HG03432 (cell line): ENCODE measurements around the gene WDR90.

Experiments
- ATAC-seq: cut with Tn5 transposase; IDR thresholded peaks from one replicate; pipeline ENCODE4 v1.9.1; 2021; ENCODE audit warnings: mild to moderate bottlenecking, moderate library complexity; ENCODE audit not compliant: unreplicated experiment

WDR90 gene

DNA sequence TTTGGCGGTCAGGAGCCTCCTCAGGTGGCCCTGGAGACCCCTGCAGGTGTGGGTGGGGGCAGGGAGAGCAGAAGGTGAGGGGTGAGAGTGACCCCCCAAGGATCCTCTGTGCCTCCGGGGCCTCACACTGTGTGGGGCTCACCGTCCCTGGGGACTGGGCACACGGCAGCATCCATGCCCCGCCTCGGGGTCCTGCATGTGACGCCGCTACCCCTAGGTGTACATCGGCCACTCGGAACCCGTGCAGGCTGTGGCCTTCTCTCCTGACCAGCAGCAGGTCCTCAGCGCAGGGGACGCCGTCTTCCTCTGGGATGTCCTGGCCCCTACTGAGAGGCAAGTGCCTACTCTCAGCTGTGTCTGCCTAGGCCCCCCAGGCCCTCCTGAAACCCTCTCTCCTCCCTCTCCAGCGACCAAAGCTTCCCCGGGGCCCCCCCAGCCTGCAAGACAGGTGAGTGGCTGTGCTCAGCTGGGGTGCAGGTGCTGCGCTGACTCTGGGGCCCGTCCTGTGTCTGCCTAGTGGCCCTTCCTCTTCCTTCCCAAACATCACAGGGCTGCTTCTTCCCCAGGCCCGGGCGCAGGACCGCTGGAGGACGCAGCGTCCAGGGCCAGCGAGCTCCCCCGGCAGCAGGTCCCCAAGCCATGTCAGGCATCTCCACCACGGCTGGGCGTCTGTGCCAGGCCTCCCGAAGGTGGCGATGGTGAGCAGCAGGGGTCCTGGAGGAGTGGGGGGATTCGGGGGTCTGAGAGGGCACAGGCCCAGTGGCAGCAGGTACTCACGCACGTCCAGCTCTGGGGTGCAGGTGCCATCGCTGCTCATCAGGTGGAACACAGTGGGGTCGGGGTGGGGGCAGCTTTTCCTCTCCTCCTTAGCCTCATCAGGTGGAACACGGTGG, 9.8 kb downstream of the WDR90 start:
- ATAC-seq: no peak

DNA sequence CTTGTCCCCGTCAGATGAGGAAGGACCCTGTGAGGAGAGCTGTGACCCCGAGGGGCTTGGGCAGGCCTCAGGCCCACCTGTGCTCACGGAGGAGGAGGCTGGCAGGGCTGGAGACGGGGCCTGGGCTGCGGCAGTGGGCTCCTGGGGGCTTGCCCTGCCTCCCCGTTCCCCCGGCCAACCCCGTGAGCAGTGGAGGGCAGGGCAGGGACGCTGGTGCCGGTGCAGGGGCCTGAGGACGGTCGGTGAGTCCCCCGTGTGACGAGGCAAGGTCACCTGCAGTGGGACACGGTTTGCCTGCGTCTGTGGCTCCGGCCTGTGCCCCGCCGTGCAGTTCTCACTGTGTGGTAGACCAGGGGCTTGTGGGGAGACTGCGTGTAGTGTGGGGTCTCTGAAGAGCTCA, 10.5 kb downstream of the WDR90 start:
- ATAC-seq: no peak

DNA sequence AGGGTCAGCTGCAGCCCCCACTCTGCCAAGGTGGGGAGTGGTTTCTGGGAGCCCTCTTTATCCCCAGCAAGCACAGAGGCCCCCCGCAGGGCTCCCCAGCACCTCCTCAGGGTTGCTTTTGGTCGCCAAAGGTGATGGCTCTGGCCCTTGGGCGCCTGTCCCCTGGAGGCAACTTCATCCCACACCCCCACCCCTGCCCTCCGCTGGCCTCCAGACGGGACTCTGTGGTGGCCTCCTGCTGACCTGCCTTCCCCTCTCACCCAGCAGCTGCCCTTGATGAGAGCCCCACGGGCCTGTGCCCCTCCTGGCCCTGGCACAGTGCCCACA, 10.9 kb downstream of the WDR90 start:
- no peak for ATAC-seq

DNA sequence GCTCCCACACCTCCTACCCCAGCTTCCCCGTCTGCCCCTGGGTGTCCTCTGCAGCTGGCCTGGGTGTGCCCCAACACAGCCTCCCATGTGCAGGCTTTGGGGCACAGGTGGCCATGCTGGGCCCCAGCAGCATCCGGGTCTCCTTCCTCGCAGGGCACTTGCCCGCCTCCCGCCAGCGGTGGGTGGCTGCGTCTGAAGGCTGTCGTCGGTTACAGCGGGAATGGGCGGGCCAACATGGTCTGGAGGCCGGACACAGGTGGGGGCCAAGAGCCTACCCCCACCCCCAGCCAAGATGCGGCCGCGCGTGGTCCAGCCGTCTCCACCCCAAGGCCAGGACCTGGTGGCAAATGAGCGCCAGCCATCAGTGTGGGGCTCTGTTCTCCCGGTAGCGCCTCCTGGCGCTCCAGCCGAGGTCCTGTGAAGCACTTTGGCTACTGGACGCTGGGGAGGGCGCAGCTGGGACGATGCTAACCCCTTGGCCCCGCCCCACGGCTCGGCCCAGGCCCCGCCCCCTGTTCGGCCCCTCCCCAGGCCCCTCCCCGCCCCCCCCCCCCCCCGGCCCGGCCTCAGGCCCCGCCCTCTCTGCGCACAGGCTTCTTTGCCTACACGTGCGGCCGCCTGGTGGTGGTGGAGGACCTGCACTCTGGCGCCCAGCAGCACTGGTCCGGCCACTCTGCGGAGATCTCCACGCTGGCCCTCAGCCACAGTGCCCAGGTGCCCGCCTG, 11.5 kb downstream of the WDR90 start:
- ATAC-seq: peak; percentile 47

DNA sequence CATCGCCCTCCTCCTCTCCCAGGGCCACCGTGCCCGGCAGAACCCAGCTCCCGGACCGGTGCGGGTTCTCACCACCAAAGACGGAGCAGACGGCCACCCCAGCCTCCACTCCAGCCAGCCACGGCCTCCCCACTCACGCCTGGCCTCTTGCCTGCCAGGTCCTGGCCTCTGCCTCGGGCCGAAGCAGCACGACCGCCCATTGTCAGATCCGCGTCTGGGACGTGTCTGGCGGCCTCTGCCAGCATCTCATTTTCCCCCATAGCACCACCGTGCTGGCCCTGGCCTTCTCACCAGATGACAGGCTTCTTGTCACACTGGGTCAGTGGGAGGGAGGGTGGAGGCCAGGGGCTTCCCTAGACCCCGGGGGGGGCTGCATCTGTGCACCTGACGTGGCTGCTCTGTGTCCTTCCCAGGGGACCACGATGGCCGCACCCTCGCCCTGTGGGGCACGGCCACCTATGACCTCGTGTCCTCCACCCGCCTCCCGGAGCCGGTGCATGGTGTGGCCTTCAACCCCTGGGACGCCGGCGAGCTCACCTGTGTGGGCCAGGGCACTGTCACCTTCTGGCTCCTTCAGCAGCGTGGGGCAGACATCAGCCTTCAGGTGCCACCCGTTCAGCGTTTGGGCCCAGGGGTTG, 12.1 kb downstream of the WDR90 start:
- ATAC-seq: no peak

DNA sequence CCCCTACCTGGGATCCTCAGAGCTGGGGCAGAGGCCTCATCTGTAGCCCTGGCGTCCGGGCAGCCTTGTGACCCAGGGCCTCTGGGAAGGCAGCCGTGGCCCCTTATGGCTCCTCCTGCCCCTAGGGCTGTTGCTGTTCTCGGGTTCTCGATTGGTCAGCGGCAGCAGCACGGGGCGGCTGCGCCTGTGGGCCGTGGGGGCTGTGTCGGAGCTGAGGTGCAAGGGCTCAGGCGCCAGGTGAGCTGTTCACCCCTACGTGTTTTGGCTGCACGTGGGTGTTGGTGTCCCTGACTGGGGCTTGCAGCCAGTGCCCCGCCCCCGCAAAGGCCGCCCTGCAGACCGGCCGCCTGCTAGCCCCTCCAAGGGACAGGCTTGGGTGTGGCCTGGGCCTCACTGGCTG, 12.9 kb downstream of the WDR90 start:
- no peak for ATAC-seq

DNA sequence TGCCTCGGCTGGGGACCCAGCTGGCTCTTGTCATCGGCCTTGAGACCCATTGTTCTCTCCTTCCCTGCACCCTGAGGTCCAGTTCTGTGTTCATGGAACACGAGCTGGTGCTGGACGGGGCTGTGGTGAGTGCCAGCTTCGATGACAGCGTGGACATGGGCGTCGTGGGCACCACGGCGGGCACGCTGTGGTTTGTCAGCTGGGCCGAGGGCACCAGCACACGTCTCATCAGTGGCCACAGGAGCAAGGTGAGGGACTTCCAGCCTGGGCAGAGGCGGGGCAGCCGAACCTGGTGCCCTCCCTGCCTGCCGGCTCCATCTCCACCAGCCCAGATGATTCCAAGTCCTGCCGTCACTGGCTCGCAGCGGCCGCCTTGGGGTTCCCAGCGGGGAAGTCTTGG, 13.4 kb downstream of the WDR90 start:
- ATAC-seq: no peak

DNA sequence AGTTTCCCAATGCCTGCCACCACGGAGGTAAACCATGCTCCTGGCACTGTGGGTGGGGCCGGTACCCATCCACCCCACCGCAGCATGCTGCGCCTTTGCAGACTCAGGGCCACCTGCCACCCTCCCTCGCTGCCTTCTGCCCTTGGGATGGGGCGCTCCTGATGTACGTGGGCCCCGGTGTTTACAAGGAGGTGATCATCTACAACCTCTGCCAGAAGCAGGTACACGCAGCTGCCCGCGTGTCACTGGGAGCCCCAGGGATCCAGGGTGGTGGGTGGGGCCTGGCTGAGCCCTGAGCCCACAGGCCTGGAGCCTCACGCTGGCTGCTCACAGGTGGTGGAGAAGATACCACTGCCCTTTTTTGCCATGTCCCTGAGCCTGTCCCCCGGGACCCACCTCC, 17.4 kb downstream of the WDR90 start:
- ATAC-seq: no peak

DNA sequence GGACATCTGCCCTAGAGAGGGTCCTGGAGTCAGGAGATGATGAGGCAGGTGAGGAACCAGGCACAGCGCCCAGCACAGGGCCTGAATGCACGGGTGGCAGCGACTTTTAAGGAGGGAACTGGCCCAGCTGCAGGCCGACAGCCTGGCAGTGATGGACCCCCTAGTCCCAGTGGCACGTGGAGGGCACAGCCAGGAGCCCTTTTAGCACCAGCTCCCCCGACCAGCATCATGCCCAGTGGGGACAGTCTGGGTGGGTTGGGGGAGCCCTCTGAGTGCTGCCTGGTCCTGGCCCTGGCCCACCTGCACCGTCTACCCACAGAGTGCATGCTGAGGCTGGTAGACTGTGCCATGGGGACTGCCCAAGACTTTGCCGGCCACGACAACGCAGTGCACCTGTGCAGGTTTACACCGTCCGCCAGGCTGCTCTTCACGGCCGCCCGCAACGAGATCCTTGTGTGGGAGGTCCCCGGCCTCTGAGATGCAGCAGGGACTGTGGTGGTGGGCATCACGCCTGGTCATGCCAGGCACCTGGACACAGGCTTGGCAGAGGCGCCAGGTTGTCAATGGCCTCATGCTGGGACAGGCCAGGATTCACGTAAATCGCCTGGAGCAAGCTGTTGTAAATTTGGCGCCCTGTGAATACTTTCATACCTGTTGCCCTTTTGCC, 18.1 kb downstream of the WDR90 start:
- ATAC-seq: no peak

DNA sequence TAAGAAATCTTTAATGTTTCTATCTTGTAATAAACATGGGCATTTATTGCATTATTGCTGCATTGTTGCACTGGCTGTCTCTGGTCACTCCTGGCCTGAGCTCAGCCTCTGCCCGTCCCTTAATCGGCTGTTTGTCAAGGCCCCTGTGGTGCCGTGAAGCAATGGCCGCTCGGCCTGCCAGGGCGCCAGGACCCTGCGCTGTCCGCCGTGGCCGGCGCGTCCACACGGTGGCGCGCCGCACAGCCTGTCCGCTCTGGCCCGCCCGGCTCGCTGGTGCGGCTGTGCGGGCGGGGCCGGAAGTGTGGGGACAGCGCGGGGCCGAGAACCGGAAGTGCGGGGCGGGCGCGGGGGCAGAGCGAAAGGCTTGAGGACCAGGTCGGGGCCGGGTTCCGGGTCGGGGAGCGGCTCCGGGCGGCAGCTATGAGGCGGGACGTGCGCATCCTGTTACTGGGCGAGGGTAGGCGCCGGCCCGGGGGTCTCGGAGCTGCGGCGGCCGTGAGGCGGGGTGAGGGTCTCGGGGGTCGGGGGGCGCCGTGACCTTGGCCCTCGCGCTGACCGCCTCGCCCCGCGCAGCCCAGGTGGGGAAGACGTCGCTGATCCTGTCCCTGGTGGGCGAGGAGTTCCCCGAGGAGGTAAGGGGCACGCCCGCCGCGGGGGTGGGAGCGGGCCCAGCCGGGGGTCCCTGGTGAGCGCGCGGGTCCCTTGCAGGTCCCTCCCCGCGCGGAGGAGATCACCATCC, 18.8 kb downstream of the WDR90 start, which contains the start of gene RHOT2:
TSS of gene RHOT2 (plus strand) at position 353 of the 739 bp plus-strand sequence. CDS start at position 421, 68 bp downstream.
- ATAC-seq: peak; percentile 83

DNA sequence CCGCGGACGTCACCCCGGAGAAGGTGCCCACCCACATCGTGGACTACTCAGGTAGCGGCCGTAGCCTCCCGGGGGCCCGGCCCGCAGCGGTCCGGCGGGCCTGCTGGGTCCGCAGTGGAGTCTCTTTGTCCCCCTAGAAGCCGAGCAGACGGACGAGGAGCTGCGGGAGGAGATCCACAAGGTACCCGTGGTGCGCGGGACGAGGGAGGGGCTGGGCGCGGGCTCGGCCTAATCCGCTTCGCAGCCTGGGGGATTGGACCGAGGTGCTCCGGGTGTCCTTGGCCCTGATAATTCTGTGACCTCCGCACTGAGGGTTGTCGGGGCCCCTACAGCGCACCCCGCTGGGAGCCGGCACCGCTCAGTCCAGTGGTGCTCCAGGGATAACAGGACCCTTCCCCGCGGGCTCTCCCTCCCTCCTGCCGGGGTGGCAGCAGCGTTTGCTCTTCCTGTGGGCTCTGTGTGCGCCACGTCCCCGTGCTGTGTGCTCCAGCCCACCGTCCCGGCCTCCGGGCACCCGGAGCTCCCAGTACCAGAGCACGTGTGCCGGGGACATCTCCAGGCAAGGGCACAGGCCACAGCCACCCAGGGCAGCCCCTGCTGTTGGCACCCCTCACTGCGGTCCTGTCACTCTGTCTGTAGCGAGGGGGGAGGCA, 19.5 kb downstream of the WDR90 start:
- ATAC-seq: no peak

DNA sequence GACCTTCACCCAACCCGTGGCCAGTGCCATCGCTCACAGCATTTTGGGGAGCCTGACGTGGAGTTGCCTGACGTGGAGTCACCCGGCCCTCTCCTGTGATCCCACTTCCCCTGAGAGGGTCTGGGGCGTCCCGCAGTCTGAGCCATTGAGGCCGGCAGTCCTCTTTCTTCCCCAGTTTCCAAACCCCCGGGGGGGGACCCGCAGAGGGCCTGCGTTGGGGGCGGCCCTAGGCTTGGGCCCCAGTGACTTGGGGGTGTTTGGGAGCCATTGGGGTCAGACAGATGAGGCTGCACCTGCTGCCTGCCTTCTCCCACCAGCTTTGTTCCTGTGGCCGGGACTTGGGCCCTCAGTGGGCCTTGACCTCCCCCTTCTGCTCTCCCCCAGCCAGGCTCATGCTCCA, 20.5 kb downstream of the WDR90 start:
- ATAC-seq: no peak

DNA sequence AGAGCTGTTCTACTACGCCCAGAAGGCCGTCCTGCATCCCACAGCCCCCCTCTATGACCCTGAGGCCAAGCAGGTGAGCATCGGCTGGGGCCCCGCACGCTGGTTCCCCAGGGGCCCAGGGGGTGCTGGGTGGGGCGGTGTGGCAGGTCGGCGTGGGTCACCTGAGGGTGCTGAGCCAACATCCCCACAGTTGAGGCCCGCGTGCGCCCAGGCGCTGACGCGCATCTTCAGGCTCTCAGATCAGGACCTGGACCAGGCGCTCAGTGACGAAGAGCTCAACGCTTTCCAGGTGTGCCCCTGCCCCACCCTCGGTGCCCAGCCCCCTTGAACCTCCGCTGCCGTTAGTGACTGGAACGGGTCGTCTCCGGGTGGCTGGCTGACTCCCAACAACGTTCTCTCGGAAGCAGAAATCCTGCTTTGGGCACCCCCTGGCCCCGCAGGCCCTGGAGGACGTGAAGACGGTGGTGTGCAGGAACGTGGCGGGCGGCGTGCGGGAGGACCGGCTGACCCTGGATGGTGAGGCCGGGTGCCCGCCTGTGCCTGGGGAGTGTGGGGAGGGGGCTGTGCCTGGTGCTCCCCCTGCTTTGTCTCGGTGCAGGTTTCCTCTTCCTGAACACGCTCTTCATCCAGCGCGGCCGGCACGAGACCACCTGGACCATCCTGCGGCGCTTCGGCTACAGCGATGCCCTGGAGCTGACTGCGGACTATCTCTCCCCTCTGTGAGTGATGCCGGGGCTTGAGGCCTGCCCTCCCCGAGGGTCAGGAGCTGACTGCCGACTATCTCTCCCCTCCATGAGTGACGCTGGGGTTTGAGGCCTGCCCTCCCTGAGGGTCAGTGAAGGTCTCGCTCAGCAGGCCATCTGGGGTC, 21.6 kb downstream of the WDR90 start:
- no peak for ATAC-seq

DNA sequence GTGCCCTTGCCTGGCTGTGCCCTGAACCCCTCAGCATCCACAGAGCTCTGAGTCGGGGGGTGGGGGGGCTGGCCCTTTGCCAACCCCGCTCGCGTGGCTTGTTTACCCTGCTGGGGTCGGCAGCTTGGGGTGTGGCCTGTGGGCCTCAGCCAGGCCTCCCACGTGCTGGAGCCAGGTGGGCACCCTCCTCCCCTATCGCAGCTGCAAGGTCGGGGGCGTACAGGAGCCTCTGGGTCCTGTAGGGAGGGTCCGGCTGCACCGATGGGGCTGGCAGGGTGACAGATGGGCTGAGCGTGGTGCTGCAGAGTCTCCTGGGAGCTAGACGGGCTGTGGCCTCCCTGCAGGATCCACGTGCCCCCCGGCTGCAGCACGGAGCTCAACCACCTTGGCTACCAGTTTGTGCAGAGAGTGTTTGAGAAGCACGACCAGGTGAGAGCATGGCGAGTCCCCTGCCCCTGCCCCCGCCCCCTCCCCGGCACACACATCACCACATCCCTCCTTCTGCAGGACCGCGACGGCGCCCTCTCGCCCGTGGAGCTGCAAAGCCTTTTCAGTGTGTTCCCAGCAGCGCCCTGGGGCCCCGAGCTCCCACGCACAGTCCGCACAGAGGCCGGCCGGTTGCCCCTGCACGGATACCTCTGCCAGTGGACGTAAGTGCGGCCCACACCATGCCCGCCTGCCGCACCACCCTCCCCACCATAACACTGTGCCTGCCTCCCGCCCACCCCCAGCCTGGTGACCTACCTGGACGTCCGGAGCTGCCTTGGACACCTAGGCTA, 22.4 kb downstream of the WDR90 start:
- no peak for ATAC-seq

DNA sequence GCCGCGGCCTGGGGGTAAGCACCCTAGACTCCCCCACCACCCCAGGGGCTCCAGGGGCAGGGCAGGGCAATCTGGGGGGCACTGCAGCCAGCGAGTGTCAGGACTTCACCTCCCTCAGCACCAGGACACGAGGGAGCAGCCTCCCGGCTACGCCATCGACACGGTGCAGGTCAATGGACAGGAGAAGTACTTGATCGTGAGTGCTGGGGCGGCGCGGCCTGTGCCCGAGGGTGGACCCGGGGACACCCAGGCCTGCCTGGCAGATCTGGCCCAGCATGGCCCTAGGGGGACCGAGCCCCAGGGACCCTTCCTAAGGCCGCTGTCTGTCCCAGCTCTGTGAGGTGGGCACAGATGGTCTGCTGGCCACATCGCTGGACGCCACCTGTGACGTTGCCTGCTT, 23.2 kb downstream of the WDR90 start:
- no peak for ATAC-seq

DNA sequence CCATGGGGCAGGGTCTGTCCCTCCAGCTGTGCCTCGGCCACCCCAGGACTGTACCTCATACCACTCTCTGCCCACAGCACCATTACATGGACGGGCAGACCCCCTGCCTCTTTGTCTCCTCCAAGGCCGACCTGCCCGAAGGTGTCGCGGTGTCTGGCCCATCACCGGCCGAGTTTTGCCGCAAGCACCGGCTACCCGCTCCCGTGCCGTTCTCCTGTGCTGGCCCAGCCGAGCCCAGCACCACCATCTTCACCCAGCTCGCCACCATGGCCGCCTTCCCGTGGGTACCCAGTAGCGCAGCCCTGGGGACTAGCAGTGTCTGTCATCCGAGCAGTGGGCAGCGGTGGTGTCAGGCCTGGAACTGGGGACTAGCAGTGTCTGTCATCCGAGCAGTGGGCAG, 23.7 kb downstream of the WDR90 start:
- ATAC-seq: no peak

DNA sequence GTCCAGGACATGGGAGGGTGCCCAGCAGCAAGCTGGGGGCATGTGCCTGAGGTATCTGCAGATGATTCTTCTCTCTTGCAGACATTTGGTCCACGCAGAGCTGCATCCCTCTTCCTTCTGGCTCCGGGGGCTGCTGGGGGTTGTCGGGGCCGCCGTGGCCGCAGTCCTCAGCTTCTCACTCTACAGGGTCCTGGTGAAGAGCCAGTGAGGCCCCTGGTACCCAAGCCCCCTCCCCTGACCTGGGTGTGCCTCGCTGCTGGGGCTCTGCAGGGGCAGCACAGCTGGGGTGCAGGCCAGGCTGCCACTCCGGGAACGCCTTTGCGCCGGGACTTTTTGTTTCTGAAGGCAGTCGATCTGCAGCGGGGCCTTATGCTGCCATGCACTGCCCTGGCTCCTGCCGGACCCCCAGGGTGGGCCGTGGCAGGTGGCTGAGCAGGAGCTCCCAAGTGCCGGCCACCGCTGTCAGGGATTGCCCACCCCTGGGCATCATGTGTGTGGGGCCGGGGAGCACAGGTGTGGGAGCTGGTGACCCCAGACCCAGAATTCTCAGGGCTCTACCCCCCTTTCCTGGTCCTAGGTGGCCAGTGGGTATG, 24.3 kb downstream of the WDR90 start:
- no peak for ATAC-seq
